ENCODE data around the gene KCNMB4. TPM values are rescaled to one million over a fixed set of nuclear protein-coding genes. Genes with fewer than 3 reads are reported as not detected.

KCNMB4 gene
- polyA plus RNA-seq, 1 of the 3 experiments (the other 2 are of a cell fraction), result 0.74 TPM

- ChIA-PET CTCF (interaction anchor here (0.6 to 1.4 kb wide), 2 partner anchors 14 to 445 kb away, joined by 3 to 4 read pairs; no protein-coding TSS in a partner anchor), POLR2A (no interaction called here)
- TF ChIP-seq EZH2phosphoT487 (IDR thresholded peaks at IDR 0.05; ENCODE audit: borderline replicate concordance, low read depth), result no peak
- TF ChIP-seq MEF2A (IDR thresholded peaks at IDR 0.05; ENCODE audit: borderline replicate concordance, low read depth), result no peak
- TF ChIP-seq RAD21 (IDR thresholded peaks at IDR 0.05; ENCODE audit: low read length), result no peak
- no peak for TF ChIP-seq USF1 (IDR thresholded peaks at IDR 0.05; ENCODE audit: borderline replicate concordance, low read depth)
- no peak for TF ChIP-seq USF2 (IDR thresholded peaks at IDR 0.05; ENCODE audit: borderline replicate concordance, low read depth, low read length)
- no peak for TF ChIP-seq RCOR1 (IDR thresholded peaks at IDR 0.05; ENCODE audit: low read length)
- no peak for TF ChIP-seq FOXJ3 (CRISPR knock-in tag; IDR thresholded peaks at IDR 0.05)
- TF ChIP-seq NFIC (IDR thresholded peaks at IDR 0.05; ENCODE audit: borderline replicate concordance), result no peak
- no peak for TF ChIP-seq CHD2 (IDR thresholded peaks at IDR 0.05; ENCODE audit: low read length, partially characterized antibody)
- no peak for TF ChIP-seq TCF12 (IDR thresholded peaks at IDR 0.05)
- no peak for TF ChIP-seq SIN3A (IDR thresholded peaks at IDR 0.05; ENCODE audit: borderline replicate concordance, low read depth, low read length)
- no peak for TF ChIP-seq SMC3 (IDR thresholded peaks at IDR 0.05; ENCODE audit: low read depth, low read length)
- TF ChIP-seq TAF1 (IDR thresholded peaks at IDR 0.05; ENCODE audit: borderline replicate concordance, low read depth, low read length), result no peak
- no peak overlapping the region for H3K4me3 ChIP-seq (ENCODE audit: low read depth in 2 of 2, low read length in 1 of 2)
- H3K36me3 ChIP-seq (replicated peaks in 1 of 2; ENCODE audit: control insufficient read depth in 1 of 2, insufficient read depth in 2 of 2, low read length in 1 of 2), result no peaks in the 10 kb centered on the region
- no peak overlapping the region for H3K27ac ChIP-seq (ENCODE audit: low read depth in 2 of 2, low read length in 1 of 2)
- no peaks in the 10 kb centered on the region for H4K20me1 ChIP-seq (ENCODE audit: insufficient read depth)
- H3K9me2 ChIP-seq, result no peaks in the 10 kb centered on the region
- no peaks in the 10 kb centered on the region for H3K4me1 ChIP-seq (ENCODE audit: control insufficient read depth in 1 of 2, insufficient read depth in 2 of 2, low read depth in 1 of 2, low read length in 1 of 2)
- H2AFZ ChIP-seq (ENCODE audit: low read depth), result no peak overlapping the region
- DNase-seq, result no peak
- no peaks in the 10 kb centered on the region for H3K27me3 ChIP-seq (ENCODE audit: insufficient read depth)
- H3K9ac ChIP-seq, result no peak overlapping the region
- H3F3A ChIP-seq (replicated peaks; ENCODE audit: insufficient read depth), result no peaks in the 10 kb centered on the region
- H3K4me2 ChIP-seq, result no peak overlapping the region
- H3K79me2 ChIP-seq (ENCODE audit: insufficient read depth), result no peaks in the 10 kb centered on the region
- H3K9me3 ChIP-seq, result no peaks in the 10 kb centered on the region
Observed at GRCh38 chr12:70403826-70404225, 37.7 kb downstream of the KCNMB4 start.

DNA sequence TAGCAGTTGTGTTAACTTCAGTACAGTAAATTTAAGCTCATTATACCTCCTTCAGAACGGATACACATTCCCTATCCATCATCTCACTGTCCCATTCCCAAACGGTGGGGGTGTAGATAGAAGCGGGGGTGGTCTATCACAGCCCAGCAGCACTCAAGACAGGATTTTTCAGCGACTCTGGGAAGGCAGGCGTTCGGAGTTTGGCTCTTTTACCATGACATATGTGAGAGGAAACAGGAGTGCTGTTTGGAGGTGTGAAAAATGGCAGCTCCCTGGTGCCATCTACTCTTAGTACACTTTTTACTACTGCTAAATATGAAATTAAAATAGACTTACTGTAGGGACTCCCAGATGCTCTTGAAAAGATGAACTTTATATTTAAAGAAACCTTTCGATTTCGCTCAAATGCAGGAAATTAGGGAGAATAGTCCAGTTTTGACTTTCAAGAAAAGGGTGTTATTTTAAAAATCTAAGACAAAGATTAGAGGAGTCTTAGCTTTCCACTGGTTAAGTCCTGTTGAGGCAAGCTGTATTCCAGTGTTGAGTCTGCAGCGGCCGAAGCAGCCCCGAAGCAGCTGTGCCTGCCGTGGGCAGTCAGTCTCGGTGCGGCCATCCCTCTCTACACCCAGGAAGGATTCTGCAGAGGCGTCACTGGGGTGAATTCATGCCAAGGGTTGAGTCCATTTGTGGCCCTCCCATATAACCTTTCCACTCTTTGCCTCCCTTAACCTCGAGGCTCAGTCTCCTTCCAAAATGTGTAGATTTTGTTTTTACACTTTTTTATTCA lies 42.1 kb downstream of the KCNMB4 start:
- CTCF ChIA-PET, result no interaction called here
- 61% methylated on average over 13 of the region's 16 CpGs for WGBS (ENCODE audit: low lambda C conversion rate)

More for the DNA sequence above, 42.1 kb downstream of the KCNMB4 start:
- Histone ChIP-seq H3K9ac (no peak overlapping the region), H3F3A (replicated peaks; ENCODE audit: insufficient read depth) (no peaks in the 10 kb centered on the region), H3K27ac (ENCODE audit: low read depth in 2 of 2, low read length in 1 of 2) (no peak overlapping the region), H3K4me2 (no peak overlapping the region), H3K4me1 (ENCODE audit: control insufficient read depth in 1 of 2, insufficient read depth in 2 of 2, low read depth in 1 of 2, low read length in 1 of 2) (no peaks in the 10 kb centered on the region), H3K27me3 (ENCODE audit: insufficient read depth) (no peaks in the 10 kb centered on the region), H2AFZ (ENCODE audit: low read depth) (no peak overlapping the region), H3K9me3 (no peaks in the 10 kb centered on the region), H3K79me2 (ENCODE audit: insufficient read depth) (no peaks in the 10 kb centered on the region), H3K4me3 (ENCODE audit: low read depth in 2 of 2, low read length in 1 of 2) (no peak overlapping the region), H3K36me3 (replicated peaks in 1 of 2; ENCODE audit: control insufficient read depth in 1 of 2, insufficient read depth in 2 of 2, low read length in 1 of 2) (no peaks in the 10 kb centered on the region), H4K20me1 (ENCODE audit: insufficient read depth) (no peaks in the 10 kb centered on the region), H3K9me2 (no peaks in the 10 kb centered on the region)
- no peak for DNase-seq
- TF ChIP-seq YY1 (IDR thresholded peaks at IDR 0.05; ENCODE audit: low read depth) (no peak), POLR2AphosphoS5 (IDR thresholded peaks at IDR 0.05; ENCODE audit: low read depth, low read length) (no peak), FOXJ3 (CRISPR knock-in tag; IDR thresholded peaks at IDR 0.05) (no peak), ELF1 (IDR thresholded peaks at IDR 0.05) (no peak), EZH2phosphoT487 (IDR thresholded peaks at IDR 0.05; ENCODE audit: borderline replicate concordance, low read depth) (no peak), RAD21 (IDR thresholded peaks at IDR 0.05; ENCODE audit: low read length) (no peak), EP300 (IDR thresholded peaks at IDR 0.05; ENCODE audit: borderline replicate concordance in 1 of 2, low read depth in 1 of 2, low read length in 1 of 2) (no peak), SMC3 (IDR thresholded peaks at IDR 0.05; ENCODE audit: low read depth, low read length) (no peak), IRF3 (IDR thresholded peaks at IDR 0.05; ENCODE audit: low read depth, low read length) (no peak), SIN3A (IDR thresholded peaks at IDR 0.05; ENCODE audit: borderline replicate concordance, low read depth, low read length) (no peak)
- TF ChIP-seq, protein P1, sequence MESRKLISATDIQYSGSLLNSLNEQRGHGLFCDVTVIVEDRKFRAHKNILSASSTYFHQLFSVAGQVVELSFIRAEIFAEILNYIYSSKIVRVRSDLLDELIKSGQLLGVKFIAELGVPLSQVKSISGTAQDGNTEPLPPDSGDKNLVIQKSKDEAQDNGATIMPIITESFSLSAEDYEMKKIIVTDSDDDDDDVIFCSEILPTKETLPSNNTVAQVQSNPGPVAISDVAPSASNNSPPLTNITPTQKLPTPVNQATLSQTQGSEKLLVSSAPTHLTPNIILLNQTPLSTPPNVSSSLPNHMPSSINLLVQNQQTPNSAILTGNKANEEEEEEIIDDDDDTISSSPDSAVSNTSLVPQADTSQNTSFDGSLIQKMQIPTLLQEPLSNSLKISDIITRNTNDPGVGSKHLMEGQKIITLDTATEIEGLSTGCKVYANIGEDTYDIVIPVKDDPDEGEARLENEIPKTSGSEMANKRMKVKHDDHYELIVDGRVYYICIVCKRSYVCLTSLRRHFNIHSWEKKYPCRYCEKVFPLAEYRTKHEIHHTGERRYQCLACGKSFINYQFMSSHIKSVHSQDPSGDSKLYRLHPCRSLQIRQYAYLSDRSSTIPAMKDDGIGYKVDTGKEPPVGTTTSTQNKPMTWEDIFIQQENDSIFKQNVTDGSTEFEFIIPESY (IDR thresholded peaks at IDR 0.05; ENCODE audit: borderline replicate concordance, low read depth), result no peak
- POLR2A ChIA-PET, result no interaction called here
